ENCODE results near the gene HDC. TPM values are rescaled to one million over a fixed set of nuclear protein-coding genes. Genes with fewer than 3 reads are reported as not detected.

Gene HDC
- total and polyA plus RNA-seq, 12 donors = 0.11 to 0.32 (median 0.19) TPM; not detected in 6

- Histone ChIP-seq H3K9me3 (replicated peaks in 1 of 3) (no peaks in the 10 kb centered on the region), H3K4me1 (replicated peaks in 1 of 2) (no peaks in the 10 kb centered on the region), H3K27me3 (no peaks in the 10 kb centered on the region), H3K27ac (no peak overlapping the region), H3K4me3 (no peak overlapping the region), H3K36me3 (replicated peaks in 1 of 2) (no peaks in the 10 kb centered on the region)
- intact Hi-C loops (cut with DNase I) = no loop called here
- WGBS, 4 donors = 59 to 80% (median 71%) methylated on average over 3 of the region's 3 CpGs
- no peak for DNase-seq
- no peak for TF ChIP-seq POLR2A (IDR thresholded peaks at IDR 0.05)
- TF ChIP-seq, protein P1, sequence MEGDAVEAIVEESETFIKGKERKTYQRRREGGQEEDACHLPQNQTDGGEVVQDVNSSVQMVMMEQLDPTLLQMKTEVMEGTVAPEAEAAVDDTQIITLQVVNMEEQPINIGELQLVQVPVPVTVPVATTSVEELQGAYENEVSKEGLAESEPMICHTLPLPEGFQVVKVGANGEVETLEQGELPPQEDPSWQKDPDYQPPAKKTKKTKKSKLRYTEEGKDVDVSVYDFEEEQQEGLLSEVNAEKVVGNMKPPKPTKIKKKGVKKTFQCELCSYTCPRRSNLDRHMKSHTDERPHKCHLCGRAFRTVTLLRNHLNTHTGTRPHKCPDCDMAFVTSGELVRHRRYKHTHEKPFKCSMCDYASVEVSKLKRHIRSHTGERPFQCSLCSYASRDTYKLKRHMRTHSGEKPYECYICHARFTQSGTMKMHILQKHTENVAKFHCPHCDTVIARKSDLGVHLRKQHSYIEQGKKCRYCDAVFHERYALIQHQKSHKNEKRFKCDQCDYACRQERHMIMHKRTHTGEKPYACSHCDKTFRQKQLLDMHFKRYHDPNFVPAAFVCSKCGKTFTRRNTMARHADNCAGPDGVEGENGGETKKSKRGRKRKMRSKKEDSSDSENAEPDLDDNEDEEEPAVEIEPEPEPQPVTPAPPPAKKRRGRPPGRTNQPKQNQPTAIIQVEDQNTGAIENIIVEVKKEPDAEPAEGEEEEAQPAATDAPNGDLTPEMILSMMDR (IDR thresholded peaks at IDR 0.05) = no peak
These were observed 7.6 kb downstream of the HDC start for GRCh38 chr15:50257924-50258323.

- TF ChIP-seq POLR2A (IDR thresholded peaks at IDR 0.05) = no peak
- TF ChIP-seq, protein P1 (IDR thresholded peaks at IDR 0.05) = no peak
- no peak for DNase-seq
- H3K36me3 ChIP-seq (replicated peaks in 1 of 2) = no peaks in the 10 kb centered on the region
- H3K4me1 ChIP-seq (replicated peaks in 1 of 2) = no peaks in the 10 kb centered on the region
- no peak overlapping the region for H3K27ac ChIP-seq
- H3K4me3 ChIP-seq = no peak overlapping the region
- H3K27me3 ChIP-seq = no peaks in the 10 kb centered on the region
- intact Hi-C loops (cut with DNase I) = no loop called here
- H3K9me3 ChIP-seq (replicated peaks in 1 of 3) = no peaks in the 10 kb centered on the region
- 76 to 86% (median 82%) methylated on average over 6 to 8 of the region's 8 CpGs for WGBS, 4 donors
These were observed 8.2 kb downstream of the HDC start for GRCh38 chr15:50257332-50257731.

DNA sequence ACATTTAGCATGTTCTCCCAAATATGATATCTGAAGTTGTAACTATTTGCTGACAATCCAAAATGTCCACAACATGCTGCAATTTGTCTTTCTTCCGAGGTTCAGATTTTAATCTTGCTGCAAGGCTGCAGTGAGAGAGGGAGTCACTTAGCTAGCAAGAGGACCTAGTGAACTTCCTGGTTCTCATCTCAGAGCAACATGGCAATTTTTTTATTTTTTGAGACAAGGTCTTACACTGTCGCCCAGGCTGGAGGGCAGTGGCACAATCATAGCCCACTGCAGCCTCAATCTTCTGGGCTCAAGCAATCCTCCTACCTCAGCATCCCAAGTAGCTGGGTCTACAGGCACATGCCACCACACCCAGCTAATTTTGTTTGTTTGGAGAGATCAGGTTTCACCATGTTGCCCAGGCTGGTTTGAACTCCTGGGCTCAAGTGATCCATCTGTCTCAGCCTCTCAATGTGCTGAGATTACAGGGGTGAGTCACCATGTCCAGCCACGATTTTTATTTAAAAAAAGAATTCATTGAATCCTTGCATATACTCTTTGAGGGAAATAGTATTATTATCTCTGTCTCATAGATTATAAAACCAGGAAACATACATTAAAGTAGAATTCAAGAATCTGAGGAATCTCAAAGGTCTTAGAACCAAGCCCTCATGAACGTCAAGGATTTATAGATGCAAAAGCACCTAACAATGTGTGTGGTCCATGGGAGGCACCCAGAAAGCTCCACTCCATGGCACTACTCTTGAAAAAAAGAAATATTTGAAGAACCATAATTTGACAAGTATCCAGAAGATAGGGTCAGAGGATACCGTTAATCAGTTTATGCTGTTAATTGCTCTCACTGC is 9.1 kb downstream of the HDC start:
- WGBS, 4 donors = 55 to 63% (median 56%) methylated on average over 5 of the region's 5 CpGs
- Histone ChIP-seq H3K36me3 (replicated peaks in 1 of 2) (no peaks in the 10 kb centered on the region), H3K4me3 (no peak overlapping the region), H3K27ac (no peak overlapping the region), H3K9me3 (replicated peaks in 1 of 3) (no peaks in the 10 kb centered on the region), H3K4me1 (replicated peaks in 1 of 2) (no peaks in the 10 kb centered on the region), H3K27me3 (no peaks in the 10 kb centered on the region)
- intact Hi-C loops (cut with DNase I) = no loop called here
- DNase-seq = no peak
- no peak for TF ChIP-seq POLR2A (IDR thresholded peaks at IDR 0.05)
- TF ChIP-seq, protein P1 (IDR thresholded peaks at IDR 0.05) = no peak

GRCh38 chr15:50252556-50252955 is 13.0 kb downstream of the HDC start:
- peaks cover 0 to 14% of the 10 kb centered on the region in 2 donors for H3K4me1 ChIP-seq (replicated peaks in 1 of 2)

More at GRCh38 chr15:50252556-50252955, 13.0 kb downstream of the HDC start:
- TF ChIP-seq, protein P1 (IDR thresholded peaks at IDR 0.05) = no peak
- no peak for TF ChIP-seq POLR2A (IDR thresholded peaks at IDR 0.05)
- no peak overlapping the region for H3K27ac ChIP-seq
- WGBS, 4 donors = 89 to 95% (median 94%) methylated on average over 9 to 11 of the region's 11 CpGs
- no peaks in the 10 kb centered on the region for H3K36me3 ChIP-seq (replicated peaks in 1 of 2)
- intact Hi-C loops (cut with DNase I) = no loop called here
- no peak for DNase-seq
- H3K9me3 ChIP-seq (replicated peaks in 1 of 3) = no peaks in the 10 kb centered on the region
- no peaks in the 10 kb centered on the region for H3K27me3 ChIP-seq
- no peak overlapping the region for H3K4me3 ChIP-seq

Data from adrenal gland (tissue), 12 donors.